ENCODE results near the gene VGLL4. TPM values are rescaled to one million over a fixed set of nuclear protein-coding genes. Genes with fewer than 3 reads are reported as not detected.

The VGLL4 gene
- polyA plus RNA-seq, 3 donors, result 8.5 to 13.2 (median 10.0) TPM

GRCh38 chr3:11509173-11510000 is 134.3 kb downstream of the VGLL4 start:
- Histone ChIP-seq H4K20me1 (ENCODE audit: insufficient read depth, low read length) (peaks cover 69% of the 10 kb centered on the region), H3K4me3 (replicated peaks in 1 of 3; ENCODE audit: low read depth in 2 of 3, low read length in 3 of 3) (no peak overlapping the region), H3K27me3 (ENCODE audit: control insufficient read depth in 2 of 2, insufficient read depth in 2 of 2, low read length in 2 of 2) (no peaks in the 10 kb centered on the region), H3K27ac (ENCODE audit: low read depth in 1 of 2, low read length in 2 of 2) (peak overlapping the region in 1 of 2 donors; percentile 8), H3K79me2 (ENCODE audit: insufficient read depth, low read length) (peaks cover 3% of the 10 kb centered on the region), H3K9me3 (replicated peaks in 1 of 2; ENCODE audit: control insufficient read depth in 1 of 2, insufficient read depth in 1 of 2, low read length in 2 of 2) (no peaks in the 10 kb centered on the region), H2AFZ (ENCODE audit: insufficient read depth, low read depth, low read length, poor library complexity, severe bottlenecking) (no peak overlapping the region), H3K9ac (ENCODE audit: insufficient read depth, low read length, poor library complexity, severe bottlenecking) (no peak overlapping the region), H3K4me2 (replicated peaks; ENCODE audit: extremely low read depth, low read length, poor library complexity, severe bottlenecking) (no peak overlapping the region), H3K4me1 (ENCODE audit: control insufficient read depth in 1 of 2, insufficient read depth in 2 of 2, low read length in 2 of 2) (no peaks in the 10 kb centered on the region), H3K36me3 (replicated peaks in 1 of 2; ENCODE audit: control insufficient read depth in 1 of 2, insufficient read depth in 2 of 2, low read length in 2 of 2) (peaks cover 6 to 51% of the 10 kb centered on the region in 2 donors)
- H3K4me3 Mint-ChIP-seq, result no peak overlapping the region
- no peaks in the 10 kb centered on the region for H3K27me3 Mint-ChIP-seq (ENCODE audit: low read depth in 3 of 3)
- peaks cover 33 to 47% of the 10 kb centered on the region in 2 donors for H3K36me3 Mint-ChIP-seq
- H3K9me3 Mint-ChIP-seq, result peaks cover 0 to 11% (median 4%) of the 10 kb centered on the region in 7 donors
- WGBS (ENCODE audit: insufficient coverage), result 80% methylated on average over 3 of the region's 9 CpGs
- intact Hi-C loops (cut with micrococcal nuclease), result no loop called here
- no peak for DNase-seq
- peak overlapping the region in 2 of 7 donors; percentile 1 to 26 for H3K27ac Mint-ChIP-seq
- peaks cover 12% of the 10 kb centered on the region for H3K4me1 Mint-ChIP-seq
- no peak for TF ChIP-seq CTCF (IDR thresholded peaks at IDR 0.05)

GRCh38 chr3:11508346-11509172 is 135.2 kb downstream of the VGLL4 start:
- Histone ChIP-seq H4K20me1 (ENCODE audit: insufficient read depth, low read length) (peaks cover 67% of the 10 kb centered on the region), H3K9ac (ENCODE audit: insufficient read depth, low read length, poor library complexity, severe bottlenecking) (no peak overlapping the region), H3K27me3 (ENCODE audit: control insufficient read depth in 2 of 2, insufficient read depth in 2 of 2, low read length in 2 of 2) (no peaks in the 10 kb centered on the region), H3K36me3 (replicated peaks in 1 of 2; ENCODE audit: control insufficient read depth in 1 of 2, insufficient read depth in 2 of 2, low read length in 2 of 2) (peaks cover 6 to 46% of the 10 kb centered on the region in 2 donors), H3K4me2 (replicated peaks; ENCODE audit: extremely low read depth, low read length, poor library complexity, severe bottlenecking) (no peak overlapping the region), H3K79me2 (ENCODE audit: insufficient read depth, low read length) (peaks cover 3% of the 10 kb centered on the region), H3K4me3 (replicated peaks in 1 of 3; ENCODE audit: low read depth in 2 of 3, low read length in 3 of 3) (no peak overlapping the region), H3K27ac (ENCODE audit: low read depth in 1 of 2, low read length in 2 of 2) (no peak overlapping the region), H3K9me3 (replicated peaks in 1 of 2; ENCODE audit: control insufficient read depth in 1 of 2, insufficient read depth in 1 of 2, low read length in 2 of 2) (no peaks in the 10 kb centered on the region), H3K4me1 (ENCODE audit: control insufficient read depth in 1 of 2, insufficient read depth in 2 of 2, low read length in 2 of 2) (no peaks in the 10 kb centered on the region), H2AFZ (ENCODE audit: insufficient read depth, low read depth, low read length, poor library complexity, severe bottlenecking) (no peak overlapping the region)
- intact Hi-C loops (cut with micrococcal nuclease), result no loop called here
- Mint-ChIP-seq H3K36me3 (peaks cover 28 to 44% of the 10 kb centered on the region in 2 donors), H3K27ac (peak overlapping the region in 1 of 7 donors; percentile 3), H3K9me3 (peaks cover 0 to 11% (median 4%) of the 10 kb centered on the region in 7 donors), H3K4me1 (peaks cover 6% of the 10 kb centered on the region), H3K4me3 (no peak overlapping the region), H3K27me3 (ENCODE audit: low read depth in 3 of 3) (no peaks in the 10 kb centered on the region)
- WGBS (ENCODE audit: insufficient coverage), result 100% methylated on average over 1 of the region's 5 CpGs
- no peak for TF ChIP-seq CTCF (IDR thresholded peaks at IDR 0.05)
- no peak for DNase-seq
